IPS-15b (cell line): Measurements from ENCODE around the gene PEMT.

Experiments used
- H3K27me3 ChIP-seq: one replicate; pipeline ENCODE4 v1.6.1; 2013; ENCODE audit warnings: low read length; ENCODE audit not compliant: control insufficient read depth, insufficient read depth
- H3K36me3 ChIP-seq: one replicate; pipeline ENCODE4 v1.6.1; 2013; ENCODE audit warnings: low read length; ENCODE audit not compliant: control insufficient read depth, insufficient read depth
- H3K4me1 ChIP-seq: one replicate; pipeline ENCODE4 v1.6.1; 2013; ENCODE audit warnings: mild to moderate bottlenecking, low read length; ENCODE audit not compliant: control insufficient read depth, insufficient read depth
- H3K4me3 ChIP-seq: one replicate; pipeline ENCODE4 v1.5.1; 2013; ENCODE audit warnings: low read depth, low read length
- H3K9ac ChIP-seq: one replicate; pipeline ENCODE4 v1.6.1; 2013; ENCODE audit warnings: low read depth, mild to moderate bottlenecking, low read length
- H3K9me3 ChIP-seq: one replicate; pipeline ENCODE4 v1.6.1; 2013; ENCODE audit warnings: mild to moderate bottlenecking, low read length; ENCODE audit not compliant: control insufficient read depth, insufficient read depth

PEMT gene

DNA sequence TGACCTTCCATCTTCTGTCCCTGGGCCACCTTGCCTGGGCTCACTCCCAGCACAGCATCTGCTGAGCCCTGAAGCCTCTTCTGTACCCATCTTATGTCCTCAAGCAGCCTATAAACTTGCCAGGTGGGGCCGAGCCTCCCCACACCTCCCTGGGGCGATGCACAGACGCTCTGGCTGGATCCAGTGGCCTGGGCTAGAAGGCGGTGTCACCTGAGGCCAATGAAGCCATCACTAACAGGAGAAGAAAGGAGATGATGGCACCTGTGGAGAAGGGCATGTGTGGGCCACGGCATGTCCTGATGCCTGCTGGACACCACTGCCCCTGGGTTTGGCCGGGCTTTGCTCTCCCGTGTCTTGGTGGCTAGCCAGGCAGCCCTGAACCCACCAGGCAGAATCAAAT, 45.5 kb downstream of the PEMT start:
- Histone ChIP-seq H3K27me3 (no peaks in the 10 kb centered on the region), H3K9ac (no peak overlapping the region), H3K36me3 (peaks cover 3% of the 10 kb centered on the region), H3K9me3 (no peaks in the 10 kb centered on the region), H3K4me1 (no peaks in the 10 kb centered on the region), H3K4me3 (no peak overlapping the region)

DNA sequence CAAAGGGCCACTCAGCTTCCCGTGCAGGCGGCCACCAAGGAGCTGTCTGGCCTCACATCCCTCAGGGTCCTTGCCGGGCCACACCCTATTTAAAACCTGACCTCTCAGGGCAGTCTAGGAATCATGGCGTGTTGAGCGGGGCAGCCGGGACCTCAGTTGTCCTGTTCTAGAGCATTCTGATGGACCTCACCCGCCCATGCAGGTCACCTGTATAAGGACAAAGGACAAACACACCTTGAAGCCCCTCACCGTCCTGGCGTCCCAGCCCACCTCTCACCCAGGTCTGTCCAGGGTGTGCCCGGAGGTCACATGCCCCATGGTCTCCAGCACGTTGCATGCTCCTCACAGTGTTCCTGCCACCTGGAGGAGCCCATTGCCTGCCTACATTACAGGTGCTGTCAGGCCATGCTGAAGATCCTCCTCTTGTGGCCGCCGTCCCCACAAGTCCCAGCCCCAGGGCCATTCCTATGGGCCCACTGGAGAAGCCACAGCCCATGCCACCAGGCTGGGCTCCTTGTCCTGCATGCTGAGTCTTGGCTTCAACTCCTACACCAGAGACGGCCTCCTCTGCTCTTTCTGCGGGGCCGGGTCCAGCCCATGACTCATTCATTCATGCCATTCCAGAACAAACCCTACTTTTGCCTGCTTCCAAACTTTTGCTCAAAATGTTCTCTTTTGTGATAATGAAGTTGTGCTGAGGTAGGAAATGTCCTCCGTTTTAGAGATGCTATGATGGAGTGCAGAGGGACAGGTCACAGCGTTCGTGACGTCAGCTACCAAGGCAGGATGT, 46.3 kb downstream of the PEMT start:
- Histone ChIP-seq H3K27me3 (no peaks in the 10 kb centered on the region), H3K9me3 (no peaks in the 10 kb centered on the region), H3K9ac (no peak overlapping the region), H3K36me3 (peaks cover 3% of the 10 kb centered on the region), H3K4me3 (no peak overlapping the region), H3K4me1 (no peaks in the 10 kb centered on the region)

DNA sequence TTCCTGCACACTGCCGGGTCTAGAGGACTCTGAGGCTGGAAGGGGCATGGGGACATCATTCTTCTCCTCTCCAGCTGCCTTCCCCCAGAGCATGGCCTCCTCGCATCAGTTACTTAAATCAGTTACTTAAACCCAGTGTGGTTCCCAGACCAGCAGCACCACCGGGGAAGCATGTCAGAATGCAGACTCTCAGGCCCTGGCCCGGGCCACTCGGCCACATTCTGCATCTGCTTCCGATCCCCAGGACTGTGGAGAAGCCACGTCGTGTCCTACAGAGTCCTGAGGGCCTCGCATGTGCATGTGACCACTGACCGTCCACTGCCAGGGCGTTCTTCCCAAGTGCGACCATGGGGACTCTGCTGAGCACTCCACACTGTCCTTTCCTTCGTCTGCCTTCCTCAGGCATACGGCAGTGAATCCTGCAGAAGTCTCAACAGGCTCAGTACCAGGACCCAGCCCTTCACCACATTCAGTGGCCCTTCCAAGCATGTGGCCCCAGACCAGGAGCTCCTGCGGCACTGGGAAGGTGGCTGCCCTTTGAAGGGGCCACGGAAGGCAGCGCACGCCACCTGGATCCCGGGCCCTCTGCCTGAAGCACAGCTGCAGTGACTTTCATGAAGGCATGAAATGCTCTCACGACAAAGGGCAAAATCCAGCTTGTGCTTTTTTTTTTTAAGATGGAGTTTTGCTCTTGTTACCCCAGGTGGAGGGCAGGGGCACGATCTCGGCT, 48.4 kb downstream of the PEMT start:
- Histone ChIP-seq H3K36me3 (peaks cover 3% of the 10 kb centered on the region), H3K9me3 (no peaks in the 10 kb centered on the region), H3K9ac (no peak overlapping the region), H3K4me3 (no peak overlapping the region), H3K27me3 (no peaks in the 10 kb centered on the region), H3K4me1 (no peaks in the 10 kb centered on the region)

DNA sequence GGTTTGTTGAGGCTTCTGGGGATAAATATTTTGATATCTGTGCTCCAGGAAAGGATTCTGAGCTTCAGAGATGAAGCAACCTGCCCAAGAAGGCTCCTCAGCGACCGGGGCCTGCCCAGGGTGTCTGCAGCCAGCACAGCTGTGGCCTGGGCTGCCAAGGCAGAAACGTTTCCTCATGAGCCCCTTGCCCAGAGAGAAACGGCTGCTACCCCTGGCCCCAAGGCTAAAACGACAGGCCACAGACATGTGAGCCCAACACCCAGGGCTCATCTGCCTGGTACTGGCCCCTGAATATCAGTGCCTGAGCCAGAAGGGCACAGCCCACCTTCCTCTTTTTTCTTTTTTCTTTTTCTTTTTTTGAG, 49.9 kb downstream of the PEMT start:
- Histone ChIP-seq H3K4me1 (no peaks in the 10 kb centered on the region), H3K27me3 (no peaks in the 10 kb centered on the region), H3K9ac (no peak overlapping the region), H3K9me3 (no peaks in the 10 kb centered on the region), H3K4me3 (no peak overlapping the region), H3K36me3 (peaks cover 3% of the 10 kb centered on the region)

DNA sequence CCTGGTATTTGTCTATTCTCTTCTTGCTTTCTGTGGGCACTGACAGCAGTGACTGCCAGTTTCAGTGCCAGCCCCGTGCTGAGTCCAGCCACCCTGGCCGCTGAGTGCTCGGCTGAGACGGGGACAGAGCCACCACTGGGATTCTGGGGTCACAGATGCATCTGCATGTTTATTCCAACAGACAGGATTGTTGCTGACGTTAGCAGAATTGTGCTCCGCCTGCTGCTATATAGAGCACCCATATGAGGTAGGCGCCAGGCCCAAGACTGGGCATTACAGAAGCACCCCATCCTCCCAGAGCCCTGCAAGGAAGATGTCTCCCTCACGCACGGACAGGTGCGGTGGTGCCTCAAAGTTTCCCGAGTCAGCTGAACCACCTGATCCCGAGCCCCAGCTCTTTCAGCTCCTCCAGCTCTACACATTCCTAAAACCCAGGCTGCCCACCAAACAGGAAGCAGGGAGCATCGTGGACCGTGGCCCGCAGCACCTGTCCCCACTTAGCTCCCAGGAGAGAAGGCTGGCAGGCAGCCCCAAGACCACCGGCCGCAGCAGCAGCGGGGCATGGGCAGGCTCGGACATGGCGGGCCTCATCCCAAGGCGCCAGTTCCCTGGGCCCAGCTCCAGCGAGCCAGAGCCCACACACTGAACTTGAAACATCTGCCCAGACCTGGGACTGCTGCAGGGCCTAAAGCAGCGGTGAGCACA, 50.4 kb downstream of the PEMT start:
- Histone ChIP-seq H3K9me3 (no peaks in the 10 kb centered on the region), H3K4me3 (no peak overlapping the region), H3K4me1 (no peaks in the 10 kb centered on the region), H3K27me3 (no peaks in the 10 kb centered on the region), H3K9ac (no peak overlapping the region), H3K36me3 (peaks cover 3% of the 10 kb centered on the region)

DNA sequence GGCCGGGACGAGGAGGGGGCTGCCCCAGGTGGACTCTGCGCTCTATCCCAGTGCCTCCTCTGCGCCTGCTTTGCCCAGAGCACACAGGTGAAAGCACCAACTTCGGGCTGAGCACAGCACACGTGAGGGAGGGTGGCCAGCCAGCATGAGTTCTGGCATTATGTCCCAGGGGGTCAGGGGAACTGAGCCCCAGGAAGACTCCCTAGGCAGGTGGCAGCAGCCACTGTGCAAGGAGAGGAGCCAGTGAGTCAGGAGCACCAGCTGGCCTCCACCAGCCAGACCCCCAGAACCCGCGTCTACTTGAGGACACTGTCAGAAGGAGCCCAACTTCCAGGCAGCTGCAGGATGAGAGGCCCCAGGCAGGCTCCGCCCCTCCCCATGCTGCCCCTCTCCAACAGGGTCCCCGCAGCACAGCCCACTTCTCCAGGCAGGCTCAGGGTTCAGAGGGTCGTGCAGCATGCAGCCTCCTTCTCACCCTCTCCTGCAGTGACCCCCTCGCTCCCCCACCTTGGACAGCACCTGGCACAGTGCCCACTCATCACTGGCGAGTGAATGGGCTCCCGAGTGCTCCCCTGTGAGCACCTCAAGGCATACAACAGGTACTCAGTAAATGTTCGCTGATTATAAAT, 51.1 kb downstream of the PEMT start:
- H3K36me3 ChIP-seq = peaks cover 3% of the 10 kb centered on the region
- no peaks in the 10 kb centered on the region for H3K4me1 ChIP-seq
- no peak overlapping the region for H3K4me3 ChIP-seq
- no peaks in the 10 kb centered on the region for H3K9me3 ChIP-seq
- H3K9ac ChIP-seq = no peak overlapping the region
- no peaks in the 10 kb centered on the region for H3K27me3 ChIP-seq

DNA sequence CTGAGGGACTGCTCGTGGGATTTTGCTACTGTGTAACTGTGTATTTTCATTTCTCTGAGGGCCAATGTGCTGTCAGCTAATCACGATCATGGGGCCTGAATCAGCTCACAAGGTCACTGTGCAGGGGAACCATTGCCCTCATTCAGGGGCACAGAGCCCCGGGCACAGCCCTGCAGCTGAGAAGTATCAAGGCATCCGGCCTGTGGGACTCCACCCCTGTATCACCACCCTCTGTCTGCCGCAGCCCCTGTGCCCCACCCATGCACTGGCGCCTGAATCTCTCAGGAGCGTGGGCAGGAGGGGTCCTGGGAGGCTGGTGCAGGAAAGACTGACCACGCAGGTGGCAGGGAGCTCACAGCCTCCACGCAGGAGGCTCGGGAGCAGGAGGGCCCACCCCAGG, 51.9 kb downstream of the PEMT start:
- H3K9me3 ChIP-seq = no peaks in the 10 kb centered on the region
- no peak overlapping the region for H3K9ac ChIP-seq
- no peaks in the 10 kb centered on the region for H3K36me3 ChIP-seq
- no peaks in the 10 kb centered on the region for H3K27me3 ChIP-seq
- no peaks in the 10 kb centered on the region for H3K4me1 ChIP-seq
- no peak overlapping the region for H3K4me3 ChIP-seq

DNA sequence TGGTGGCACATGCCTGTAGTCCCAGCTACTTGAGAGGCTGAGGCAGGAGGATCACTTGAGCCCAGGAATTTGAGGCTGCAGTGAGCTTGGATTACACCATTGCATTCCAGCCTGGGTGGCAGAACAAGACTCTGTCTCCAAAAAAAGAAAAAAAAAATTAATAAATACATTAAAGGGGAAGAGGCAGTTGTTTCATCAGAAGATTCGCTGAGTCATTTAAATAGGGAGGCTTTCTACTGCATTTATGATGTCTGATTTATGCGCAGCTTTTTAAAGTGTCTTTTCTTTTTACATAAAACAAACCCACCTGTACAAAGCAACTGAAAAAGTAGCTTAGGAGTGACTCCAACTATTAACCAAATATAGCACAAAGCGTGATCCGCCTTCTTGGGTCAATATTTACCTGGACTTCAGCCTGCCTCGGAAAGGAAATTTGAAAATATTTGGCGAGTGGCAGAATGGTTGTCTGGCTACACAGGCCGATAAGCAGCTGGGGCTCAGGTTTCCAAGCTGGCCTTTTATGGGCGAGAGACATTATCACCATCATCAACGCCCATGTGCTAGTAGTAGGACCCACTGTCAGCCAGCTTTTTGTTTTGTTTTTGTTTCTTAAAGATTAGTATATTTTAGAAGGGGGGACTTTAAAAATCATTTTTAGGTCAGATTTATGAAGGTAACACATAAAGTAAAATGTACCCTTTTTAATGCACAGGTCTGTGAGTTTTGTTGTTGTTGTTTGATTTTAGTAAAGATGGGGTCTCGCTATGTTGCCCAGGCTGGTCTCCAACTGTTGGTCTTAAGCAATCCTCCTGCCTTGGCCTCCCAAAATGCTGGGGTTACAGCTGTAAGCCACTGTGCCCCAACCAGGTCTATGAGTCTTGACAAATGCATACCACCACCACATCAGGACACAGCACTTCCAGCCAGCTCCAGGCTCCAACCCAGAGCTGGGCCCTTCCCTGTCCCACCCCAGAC, 52.8 kb downstream of the PEMT start:
- H3K4me1 ChIP-seq = no peaks in the 10 kb centered on the region
- H3K36me3 ChIP-seq = no peaks in the 10 kb centered on the region
- no peaks in the 10 kb centered on the region for H3K9me3 ChIP-seq
- no peak overlapping the region for H3K9ac ChIP-seq
- no peak overlapping the region for H3K4me3 ChIP-seq
- no peaks in the 10 kb centered on the region for H3K27me3 ChIP-seq

DNA sequence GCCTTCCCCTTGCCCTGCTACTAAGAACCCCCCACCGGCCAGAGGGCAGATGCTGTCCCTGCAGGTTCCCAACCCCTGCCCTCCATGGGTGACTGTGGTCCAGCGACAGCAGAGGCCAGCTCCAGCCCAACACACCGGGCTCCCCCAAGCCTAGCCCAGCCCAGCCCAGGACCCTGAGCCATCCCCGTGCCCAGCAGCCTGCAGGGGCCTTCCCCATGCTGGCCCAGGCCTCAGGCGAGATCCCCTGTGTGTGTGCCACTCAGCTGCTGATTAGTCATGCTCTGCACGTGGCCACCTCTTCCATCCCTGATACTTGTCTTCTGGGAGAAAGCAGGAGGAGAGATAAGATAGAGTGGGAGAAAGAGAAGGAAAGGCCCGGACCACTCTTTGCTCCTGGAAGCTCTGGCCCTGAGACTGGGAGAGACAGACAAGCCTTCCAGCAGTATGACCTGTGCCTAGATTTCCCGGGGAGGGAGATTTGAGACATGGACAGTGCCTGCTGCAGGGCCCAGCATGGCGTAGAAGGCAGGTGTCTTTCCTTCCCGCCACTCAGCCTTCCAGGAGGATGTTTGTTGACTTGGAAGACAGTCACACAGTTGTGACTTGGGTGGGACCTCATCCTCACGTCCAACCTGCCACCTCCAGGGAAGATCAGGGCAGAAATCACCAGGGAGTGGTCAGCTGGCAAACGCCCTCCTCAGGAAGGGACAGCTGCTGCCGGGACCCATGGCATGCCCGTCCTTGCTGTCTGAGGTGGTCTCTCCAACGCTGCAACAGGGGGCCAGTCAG, 54.0 kb downstream of the PEMT start:
- Histone ChIP-seq H3K9ac (no peak overlapping the region), H3K36me3 (no peaks in the 10 kb centered on the region)

DNA sequence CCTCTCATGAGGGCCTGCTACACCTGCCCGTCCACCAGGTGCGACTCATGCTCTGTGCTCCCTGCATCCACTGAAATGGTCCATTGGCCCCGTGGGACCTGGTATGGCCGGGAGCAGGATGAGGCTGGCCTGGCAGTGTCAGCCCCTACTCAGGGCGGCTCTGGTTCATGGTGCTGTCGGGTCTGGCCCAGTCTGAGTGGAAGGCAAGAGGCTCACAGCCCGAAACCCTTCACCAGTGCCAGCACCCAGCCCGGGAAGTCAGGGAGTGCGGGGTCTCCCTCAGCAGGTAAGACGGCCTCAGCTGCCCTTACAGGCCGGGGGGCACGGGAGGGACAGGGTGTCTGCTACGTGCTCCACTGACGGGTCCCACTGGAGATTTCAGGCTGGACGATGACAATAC, 54.8 kb downstream of the PEMT start:
- H3K27me3 ChIP-seq = no peaks in the 10 kb centered on the region

More for the DNA sequence above, 54.0 kb downstream of the PEMT start:
- H3K4me1 ChIP-seq = peaks cover 4% of the 10 kb centered on the region
- no peaks in the 10 kb centered on the region for H3K9me3 ChIP-seq
- H3K4me3 ChIP-seq = no peak overlapping the region
- H3K27me3 ChIP-seq = no peaks in the 10 kb centered on the region

More for the DNA sequence above, 54.8 kb downstream of the PEMT start:
- no peaks in the 10 kb centered on the region for H3K36me3 ChIP-seq
- no peaks in the 10 kb centered on the region for H3K9me3 ChIP-seq
- H3K4me3 ChIP-seq = no peak overlapping the region
- H3K4me1 ChIP-seq = peaks cover 4% of the 10 kb centered on the region
- H3K9ac ChIP-seq = no peak overlapping the region
